ENCODE data around the gene GBX1.

DNA sequence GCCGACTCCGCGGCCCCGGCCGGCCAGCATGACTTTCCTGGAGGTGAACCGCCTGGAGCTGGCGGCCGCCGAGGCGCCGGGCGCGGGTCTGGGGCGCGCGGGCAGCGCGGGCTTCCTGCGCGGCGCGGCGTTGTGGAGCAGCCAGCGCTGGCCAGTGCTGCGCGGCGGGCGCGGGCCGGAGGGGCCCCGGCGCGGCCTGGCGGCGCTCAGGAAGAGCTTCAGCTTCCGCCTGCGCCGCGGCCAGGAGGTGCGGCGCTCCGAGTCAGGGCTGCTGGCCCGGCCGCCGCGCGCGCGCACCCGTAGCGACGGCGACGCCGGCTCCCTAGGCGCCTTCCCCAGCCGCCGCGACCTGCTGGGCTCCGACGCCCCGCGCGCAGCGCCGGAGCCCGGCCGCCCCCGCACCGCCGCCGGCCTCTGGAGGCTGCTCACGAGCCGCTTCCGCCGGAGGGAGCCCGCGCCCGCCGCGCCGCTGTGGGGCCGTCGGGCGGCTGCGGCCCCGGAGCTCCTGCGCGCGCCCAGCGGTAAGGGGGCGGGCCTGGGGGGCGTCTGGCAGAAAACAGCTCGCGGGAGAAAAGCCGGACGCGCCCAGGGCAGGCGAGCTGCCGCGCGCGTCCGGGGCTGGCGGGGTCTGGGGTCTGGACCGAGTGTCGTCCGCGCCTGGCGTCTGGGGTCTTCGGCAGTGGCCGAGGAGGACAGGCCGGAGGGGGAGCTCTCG is 52.2 kb downstream of the GBX1 start:
- TF ChIP-seq CTCF (IDR thresholded peaks at IDR 0.05): no peak
- TF ChIP-seq POLR2AphosphoS5 (IDR thresholded peaks at IDR 0.05): no peak

Measured in suprapubic skin (tissue), 3 donors.